WTC11 (cell line): ENCODE results near the gene POU2F3. TPM values are rescaled to one million over a fixed set of nuclear protein-coding genes. Genes with fewer than 3 reads are reported as not detected.

Experiments used
- ATAC-seq: fragments of 200-7000 bp; cut with Tn5 transposase; 2 replicates; pipeline ENCODE4 v1.10.0; 2021; ENCODE audit warnings: mild to moderate bottlenecking, moderate library complexity
- CTCF ChIA-PET: fragments of 300-600 bp; sonication (Branson Sonifier 250); formaldehyde crosslinking; loops from one replicate; lab custom pipeline; 2021; ENCODE audit warnings: antibody characterized with exemption; lab: Charles Lee
- POLR2A ChIA-PET: fragments of 350-600 bp; sonication (Branson Sonifier 250); formaldehyde crosslinking; loops from one replicate; lab custom pipeline; 2021; ENCODE audit warnings: antibody characterized with exemption; lab: Charles Lee
- DNase-seq: peaks from one replicate; pipeline ENCODE4 v3.0.0; 2021; ENCODE audit warnings: low spot score
- H3K27ac Mint-ChIP-seq: 2 replicates; pipeline ENCODE4 v1.8.0; 2021; ENCODE audit warnings: mixed read lengths
- H3K27me3 Mint-ChIP-seq: 2 replicates; pipeline ENCODE4 v1.8.0; 2021; ENCODE audit warnings: low read depth, mild to moderate bottlenecking, moderate library complexity, mixed read lengths
- H3K36me3 Mint-ChIP-seq: 2 replicates; pipeline ENCODE4 v1.8.0; 2021; ENCODE audit warnings: mixed read lengths
- H3K4me1 Mint-ChIP-seq: 2 replicates; pipeline ENCODE4 v1.8.0; 2022; ENCODE audit warnings: mixed read lengths
- H3K4me3 Mint-ChIP-seq: 2 replicates; pipeline ENCODE4 v1.8.0; 2021; ENCODE audit warnings: mild to moderate bottlenecking, moderate library complexity, mixed read lengths
- H3K9me3 Mint-ChIP-seq: 2 replicates; pipeline ENCODE4 v1.8.0; 2021; ENCODE audit warnings: mixed read lengths
- ATF1 ChIP-seq: sonication (generic); formaldehyde crosslinking; IDR thresholded peaks from 2 replicates; pipeline ENCODE4 v1.8.1; 2023; ENCODE audit warnings: mild to moderate bottlenecking, moderate library complexity, missing genetic modification reagents
- ELF4 ChIP-seq: sonication (generic); formaldehyde crosslinking; IDR thresholded peaks from 2 replicates; pipeline ENCODE4 v1.8.1; 2022; ENCODE audit warnings: low read depth, mild to moderate bottlenecking, moderate library complexity, missing genetic modification reagents
- ERG ChIP-seq: fragments of 250-450 bp; sonication (Bioruptor Pico); IDR thresholded peaks from 2 replicates; pipeline ENCODE4 v1.8.0; 2021; ENCODE audit warnings: mild to moderate bottlenecking
- FOXJ3 ChIP-seq: sonication (generic); formaldehyde crosslinking; IDR thresholded peaks from 2 replicates; pipeline ENCODE4 v1.9.0; 2021; ENCODE audit warnings: missing genetic modification reagents, mild to moderate bottlenecking, borderline replicate concordance
- FOXP4 ChIP-seq: sonication (generic); formaldehyde crosslinking; IDR thresholded peaks from 2 replicates; pipeline ENCODE4 v1.8.0; 2022; ENCODE audit warnings: mild to moderate bottlenecking, missing genetic modification reagents
- GABPB1 ChIP-seq: sonication (generic); formaldehyde crosslinking; IDR thresholded peaks from 2 replicates; pipeline ENCODE4 v1.8.1; 2023; ENCODE audit warnings: mild to moderate bottlenecking, missing genetic modification reagents
- NR1H2 ChIP-seq: sonication (generic); formaldehyde crosslinking; IDR thresholded peaks from 2 replicates; pipeline ENCODE4 v1.9.0; 2021; ENCODE audit warnings: mild to moderate bottlenecking, moderate library complexity, missing genetic modification reagents
- PRDM15 ChIP-seq: sonication (generic); formaldehyde crosslinking; IDR thresholded peaks from 2 replicates; pipeline ENCODE4 v1.8.0; 2022; ENCODE audit warnings: missing genetic modification reagents
- PRRX2 ChIP-seq: fragments of 250-450 bp; sonication (Bioruptor Pico); IDR thresholded peaks from 2 replicates; pipeline ENCODE4 v1.8.0; 2021; ENCODE audit warnings: mild to moderate bottlenecking
- SMAD4 ChIP-seq: sonication (generic); formaldehyde crosslinking; IDR thresholded peaks from 2 replicates; pipeline ENCODE4 v1.8.0; 2022; ENCODE audit warnings: mild to moderate bottlenecking, missing genetic modification reagents
- TCF7 ChIP-seq: sonication (generic); formaldehyde crosslinking; IDR thresholded peaks from 2 replicates; pipeline ENCODE4 v1.8.0; 2022; ENCODE audit warnings: mild to moderate bottlenecking, low read depth, missing genetic modification reagents, moderate library complexity
- total RNA-seq: library from RNA; stranded (reverse); gene quantifications from 3 replicates; pipeline ENCODE4 v1.2.3, GENCODE V29; 2021
- TF ChIP-seq, protein P1 (sequence below): sonication (generic); formaldehyde crosslinking; conservative IDR thresholded peaks from 2 replicates; pipeline ENCODE4 v1.8.1; 2023; ENCODE audit warnings: mild to moderate bottlenecking, low read depth, missing genetic modification reagents, moderate library complexity
- TF ChIP-seq, protein P2 (sequence below): sonication (generic); formaldehyde crosslinking; IDR thresholded peaks from 2 replicates; pipeline ENCODE4 v1.8.1; 2022; ENCODE audit warnings: low read depth, missing genetic modification reagents, borderline replicate concordance

POU2F3 gene
- total RNA-seq, 1 experiment from 2014 or later = 0.61 TPM

- TF ChIP-seq NR1H2 (CRISPR knock-in tag) (no peak), ELF4 (CRISPR knock-in tag) (no peak), PRDM15 (CRISPR knock-in tag) (no peak), PRRX2 (CRISPR knock-in tag) (no peak), SMAD4 (CRISPR knock-in tag) (no peak), FOXP4 (CRISPR knock-in tag) (no peak), ATF1 (CRISPR knock-in tag) (no peak)
- TF ChIP-seq, protein P1, sequence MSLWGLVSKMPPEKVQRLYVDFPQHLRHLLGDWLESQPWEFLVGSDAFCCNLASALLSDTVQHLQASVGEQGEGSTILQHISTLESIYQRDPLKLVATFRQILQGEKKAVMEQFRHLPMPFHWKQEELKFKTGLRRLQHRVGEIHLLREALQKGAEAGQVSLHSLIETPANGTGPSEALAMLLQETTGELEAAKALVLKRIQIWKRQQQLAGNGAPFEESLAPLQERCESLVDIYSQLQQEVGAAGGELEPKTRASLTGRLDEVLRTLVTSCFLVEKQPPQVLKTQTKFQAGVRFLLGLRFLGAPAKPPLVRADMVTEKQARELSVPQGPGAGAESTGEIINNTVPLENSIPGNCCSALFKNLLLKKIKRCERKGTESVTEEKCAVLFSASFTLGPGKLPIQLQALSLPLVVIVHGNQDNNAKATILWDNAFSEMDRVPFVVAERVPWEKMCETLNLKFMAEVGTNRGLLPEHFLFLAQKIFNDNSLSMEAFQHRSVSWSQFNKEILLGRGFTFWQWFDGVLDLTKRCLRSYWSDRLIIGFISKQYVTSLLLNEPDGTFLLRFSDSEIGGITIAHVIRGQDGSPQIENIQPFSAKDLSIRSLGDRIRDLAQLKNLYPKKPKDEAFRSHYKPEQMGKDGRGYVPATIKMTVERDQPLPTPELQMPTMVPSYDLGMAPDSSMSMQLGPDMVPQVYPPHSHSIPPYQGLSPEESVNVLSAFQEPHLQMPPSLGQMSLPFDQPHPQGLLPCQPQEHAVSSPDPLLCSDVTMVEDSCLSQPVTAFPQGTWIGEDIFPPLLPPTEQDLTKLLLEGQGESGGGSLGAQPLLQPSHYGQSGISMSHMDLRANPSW = no peak
- TF ChIP-seq, protein P2, sequence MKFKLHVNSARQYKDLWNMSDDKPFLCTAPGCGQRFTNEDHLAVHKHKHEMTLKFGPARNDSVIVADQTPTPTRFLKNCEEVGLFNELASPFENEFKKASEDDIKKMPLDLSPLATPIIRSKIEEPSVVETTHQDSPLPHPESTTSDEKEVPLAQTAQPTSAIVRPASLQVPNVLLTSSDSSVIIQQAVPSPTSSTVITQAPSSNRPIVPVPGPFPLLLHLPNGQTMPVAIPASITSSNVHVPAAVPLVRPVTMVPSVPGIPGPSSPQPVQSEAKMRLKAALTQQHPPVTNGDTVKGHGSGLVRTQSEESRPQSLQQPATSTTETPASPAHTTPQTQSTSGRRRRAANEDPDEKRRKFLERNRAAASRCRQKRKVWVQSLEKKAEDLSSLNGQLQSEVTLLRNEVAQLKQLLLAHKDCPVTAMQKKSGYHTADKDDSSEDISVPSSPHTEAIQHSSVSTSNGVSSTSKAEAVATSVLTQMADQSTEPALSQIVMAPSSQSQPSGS = no peak
Observed at GRCh38 chr11:120317689-120318480, 77.9 kb downstream of the POU2F3 start (continued).

- TF ChIP-seq GABPB1 (CRISPR knock-in tag) = no peak
- TF ChIP-seq ERG (CRISPR knock-in tag) = no peak
- no peak for TF ChIP-seq TCF7 (CRISPR knock-in tag)
- TF ChIP-seq FOXJ3 (CRISPR knock-in tag) = no peak
- Mint-ChIP-seq H3K4me1 (peaks cover 19% of the 10 kb centered on the region), H3K27me3 (peaks cover 7% of the 10 kb centered on the region), H3K4me3 (no peak overlapping the region), H3K27ac (no peak overlapping the region), H3K36me3 (no peaks in the 10 kb centered on the region), H3K9me3 (no peaks in the 10 kb centered on the region)
- ATAC-seq = no peak
- ChIA-PET CTCF (interaction anchor here (1.8 to 2.0 kb wide), 2 partner anchors 16 kb away, joined by 8 to 25 read pairs; no protein-coding TSS in a partner anchor), POLR2A (no interaction called here)
- DNase-seq = no peak
Observed at GRCh38 chr11:120318906-120319305, 79.0 kb downstream of the POU2F3 start.
